Upper lobe of left lung (tissue), 4 donors: ENCODE results near the gene ADGRG1.

ENCODE experiments used
- EP300 ChIP-seq, 4 donors: sonication (generic); formaldehyde crosslinking; IDR thresholded peaks; one replicate each; pipeline ENCODE4 v1.5.1; 2017; ENCODE audit warnings: antibody characterized with exemption in 4 of 4, control low read depth in 2 of 4
- POLR2AphosphoS5 ChIP-seq, 2 donors: sonication (generic); formaldehyde crosslinking; IDR thresholded peaks; one replicate each; pipeline ENCODE4 v1.5.1; 2017; ENCODE audit warnings: antibody characterized with exemption in 2 of 2

DNA sequence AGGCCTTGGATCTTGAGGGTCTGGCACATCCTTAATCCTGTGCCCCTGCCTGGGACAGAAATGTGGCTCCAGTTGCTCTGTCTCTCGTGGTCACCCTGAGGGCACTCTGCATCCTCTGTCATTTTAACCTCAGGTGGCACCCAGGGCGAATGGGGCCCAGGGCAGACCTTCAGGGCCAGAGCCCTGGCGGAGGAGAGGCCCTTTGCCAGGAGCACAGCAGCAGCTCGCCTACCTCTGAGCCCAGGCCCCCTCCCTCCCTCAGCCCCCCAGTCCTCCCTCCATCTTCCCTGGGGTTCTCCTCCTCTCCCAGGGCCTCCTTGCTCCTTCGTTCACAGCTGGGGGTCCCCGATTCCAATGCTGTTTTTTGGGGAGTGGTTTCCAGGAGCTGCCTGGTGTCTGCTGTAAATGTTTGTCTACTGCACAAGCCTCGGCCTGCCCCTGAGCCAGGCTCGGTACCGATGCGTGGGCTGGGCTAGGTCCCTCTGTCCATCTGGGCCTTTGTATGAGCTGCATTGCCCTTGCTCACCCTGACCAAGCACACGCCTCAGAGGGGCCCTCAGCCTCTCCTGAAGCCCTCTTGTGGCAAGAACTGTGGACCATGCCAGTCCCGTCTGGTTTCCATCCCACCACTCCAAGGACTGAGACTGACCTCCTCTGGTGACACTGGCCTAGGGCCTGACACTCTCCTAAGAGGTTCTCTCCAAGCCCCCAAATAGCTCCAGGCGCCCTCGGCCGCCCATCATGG lies 35.7 kb downstream of the ADGRG1 start:
- TF ChIP-seq POLR2AphosphoS5 (IDR thresholded peaks at IDR 0.05) (no peak), EP300 (IDR thresholded peaks at IDR 0.05) (no peak)
